ENCODE data around the gene KAT2B. TPM values are rescaled to one million over a fixed set of nuclear protein-coding genes. Genes with fewer than 3 reads are reported as not detected.

The KAT2B gene
- polyA plus RNA-seq, 1 of the 3 experiments (the other 2 are of a cell fraction), result 2.1 TPM

GRCh38 chr3:20039466-20039764 is 831 bp upstream of the KAT2B start:
- peaks cover 11% of the 10 kb centered on the region for H3F3A ChIP-seq (replicated peaks; ENCODE audit: insufficient read depth)
- peaks cover 5 to 21% of the 10 kb centered on the region in 2 experiments; a peak in 2 of 4 replicates for H3K4me1 ChIP-seq (ENCODE audit: control insufficient read depth in 1 of 2, insufficient read depth in 2 of 2, low read depth in 1 of 2, low read length in 1 of 2)
- no peaks in the 10 kb centered on the region for H3K9me2 ChIP-seq
- H2AFZ ChIP-seq (ENCODE audit: low read depth), result peak overlapping the region; percentile 90
- no peaks in the 10 kb centered on the region for H3K36me3 ChIP-seq (replicated peaks in 1 of 2; ENCODE audit: control insufficient read depth in 1 of 2, insufficient read depth in 2 of 2, low read length in 1 of 2)
- H3K27ac ChIP-seq (ENCODE audit: low read depth in 2 of 2, low read length in 1 of 2), result peak overlapping the region in 1 of 2 experiments; percentile 89; a peak in 2 of 4 replicates
- peaks cover 5% of the 10 kb centered on the region; the same call in 1 of the 2 replicates for H4K20me1 ChIP-seq (ENCODE audit: insufficient read depth)
- DNase-seq, result no peak
- H3K9ac ChIP-seq, result peak overlapping the region; percentile 60; the same call in 1 of the 2 replicates
- H3K4me2 ChIP-seq, result peak overlapping the region; percentile 80
- peak overlapping the region; percentile 77 to 88 for H3K4me3 ChIP-seq (ENCODE audit: low read depth in 2 of 2, low read length in 1 of 2)
- 7% methylated on average over 4 of the region's 4 CpGs for WGBS (ENCODE audit: low lambda C conversion rate)
- POLR2A ChIA-PET, result no interaction called here
- no peaks in the 10 kb centered on the region for H3K9me3 ChIP-seq
- H3K79me2 ChIP-seq (ENCODE audit: insufficient read depth), result no peaks in the 10 kb centered on the region
- TF ChIP-seq TAF1 (IDR thresholded peaks at IDR 0.05; ENCODE audit: borderline replicate concordance, low read depth, low read length), result no peak
- no peak for TF ChIP-seq USF1 (IDR thresholded peaks at IDR 0.05; ENCODE audit: borderline replicate concordance, low read depth)
- TF ChIP-seq MEF2A (IDR thresholded peaks at IDR 0.05; ENCODE audit: borderline replicate concordance, low read depth), result no peak
- no peak for TF ChIP-seq FOXJ3 (CRISPR knock-in tag; IDR thresholded peaks at IDR 0.05)
- TF ChIP-seq CTCF (IDR thresholded peaks at IDR 0.05), result no peak
- no peak for TF ChIP-seq CHD2 (IDR thresholded peaks at IDR 0.05; ENCODE audit: low read length, partially characterized antibody)
- TF ChIP-seq SMC3 (IDR thresholded peaks at IDR 0.05; ENCODE audit: low read depth, low read length), result no peak
- no peak for TF ChIP-seq FOXM1 (IDR thresholded peaks at IDR 0.05; ENCODE audit: low read depth)
- TF ChIP-seq ELF1 (IDR thresholded peaks at IDR 0.05), result no peak
- TF ChIP-seq TCF12 (IDR thresholded peaks at IDR 0.05), result no peak
- TF ChIP-seq YY1 (IDR thresholded peaks at IDR 0.05; ENCODE audit: low read depth), result no peak
- TF ChIP-seq MAX (IDR thresholded peaks at IDR 0.05; ENCODE audit: low read depth), result no peak
- TF ChIP-seq REST (IDR thresholded peaks at IDR 0.05; ENCODE audit: low read depth, low read length), result no peak
- CTCF ChIA-PET, result interaction anchor here (1.4 to 1.8 kb wide), 3 partner anchors 16 to 87 kb away, joined by 3 to 4 read pairs (median 3); no protein-coding TSS in a partner anchor
- H3K27me3 ChIP-seq (ENCODE audit: insufficient read depth), result no peaks in the 10 kb centered on the region

Data from SK-N-SH (cell line).